ENCODE measurements around the gene FAM110C.
"Not testable (repeated sequence)": the region's sequence is repeated elsewhere in the genome, so short reads cannot be mapped to it uniquely, and the experiment has no call there.

GRCh38 chr2:15916-16315 lies 30.4 kb downstream of the FAM110C start:
- TF ChIP-seq CTCF (IDR thresholded peaks at IDR 0.05; ENCODE audit: control extremely low read depth in 1 of 3, insufficient read depth in 1 of 3, low read depth in 1 of 3, low read length in 3 of 3); CREB1 (IDR thresholded peaks at IDR 0.05); RNF2 (IDR thresholded peaks at IDR 0.05; ENCODE audit: borderline replicate concordance, low read depth, low read length, missing control alignments, poor library complexity, severe bottlenecking); MAX (IDR thresholded peaks at IDR 0.05); POLR2A (IDR thresholded peaks at IDR 0.05; ENCODE audit: control extremely low read depth in 1 of 2, low read depth in 2 of 2, low read length in 2 of 2); RFX5 (IDR thresholded peaks at IDR 0.05; ENCODE audit: borderline replicate concordance, low read depth, low read length); EP300 (IDR thresholded peaks at IDR 0.05; ENCODE audit: borderline replicate concordance in 1 of 2, low read depth in 2 of 2, low read length in 2 of 2); EZH2 (IDR thresholded peaks at IDR 0.05; ENCODE audit: low read depth, low read length, severe bottlenecking); KDM5A (IDR thresholded peaks at IDR 0.05; ENCODE audit: low read length); POLR2AphosphoS5 (IDR thresholded peaks at IDR 0.05; ENCODE audit: low read depth, low read length); PHF8 (conservative IDR thresholded peaks at IDR 0.05; ENCODE audit: low read depth, low read length); JUND (IDR thresholded peaks at IDR 0.05; ENCODE audit: low read length); RAD21 (IDR thresholded peaks at IDR 0.05 in 1 of 2, conservative IDR thresholded peaks at IDR 0.05 in 1 of 2; ENCODE audit: low read depth in 2 of 2, low read length in 2 of 2); YY1 (IDR thresholded peaks at IDR 0.05; ENCODE audit: low read depth, low read length): not testable (repeated sequence)
